Kidney glomerular epithelial cell (primary cell): ENCODE results near the gene MEIOB.
"Not testable (repeated sequence)": the region's sequence is repeated elsewhere in the genome, so short reads cannot be mapped to it uniquely, and the experiment has no call there.

ENCODE experiments used
- DNase-seq: peaks from one replicate; lab custom pipeline; 2025; lab: John Stamatoyannopoulos, UW

MEIOB gene

GRCh38 chr16:1871974-1872635 is at the start of gene MEIOB:
MEIOB (minus strand) TSS chr16:1872164; CDS start chr16:1868175, 3,989 bp downstream.
- no peak for DNase-seq

- no peak for DNase-seq
Measured at GRCh38 chr16:1920727-1921171, 48.8 kb upstream of the MEIOB start.

- DNase-seq: not testable (repeated sequence)
Measured at GRCh38 chr16:1920122-1920521, 48.2 kb upstream of the MEIOB start.

GRCh38 chr16:1919327-1919998 is 47.5 kb upstream of the MEIOB start:
- no peak for DNase-seq

GRCh38 chr16:1918351-1919326 is 46.7 kb upstream of the MEIOB start, which contains the start of gene HS3ST6:
HS3ST6 (minus strand) TSS chr16:1918415; CDS start chr16:1918323, 92 bp downstream.
- no peak for DNase-seq

GRCh38 chr16:1917665-1918350 is 45.8 kb upstream of the MEIOB start:
- DNase-seq: no peak

GRCh38 chr16:1917056-1917664 is 45.2 kb upstream of the MEIOB start:
- DNase-seq: no peak

GRCh38 chr16:1916640-1916990 is 44.7 kb upstream of the MEIOB start:
- no peak for DNase-seq

- no peak for DNase-seq
Measured at GRCh38 chr16:1915732-1916639, 44.0 kb upstream of the MEIOB start.

- DNase-seq: no peak
Measured at GRCh38 chr16:1914988-1915387, 43.0 kb upstream of the MEIOB start.

- DNase-seq: no peak
Measured at GRCh38 chr16:1914084-1914608, 42.2 kb upstream of the MEIOB start.

- no peak for DNase-seq
Measured at GRCh38 chr16:1913327-1914083, 41.5 kb upstream of the MEIOB start.

GRCh38 chr16:1912215-1912543 is 40.2 kb upstream of the MEIOB start:
- no peak for DNase-seq

GRCh38 chr16:1911467-1912214 is 39.7 kb upstream of the MEIOB start:
- DNase-seq: no peak

- no peak for DNase-seq
Measured at GRCh38 chr16:1909561-1910231, 37.7 kb upstream of the MEIOB start.

GRCh38 chr16:1908983-1909382 is 37.0 kb upstream of the MEIOB start:
- no peak for DNase-seq

GRCh38 chr16:1908184-1908583 is 36.2 kb upstream of the MEIOB start:
- DNase-seq: no peak

GRCh38 chr16:1907226-1907860 is 35.4 kb upstream of the MEIOB start:
- no peak for DNase-seq
